ENCODE measurements around the gene MYO15B.

DNA sequence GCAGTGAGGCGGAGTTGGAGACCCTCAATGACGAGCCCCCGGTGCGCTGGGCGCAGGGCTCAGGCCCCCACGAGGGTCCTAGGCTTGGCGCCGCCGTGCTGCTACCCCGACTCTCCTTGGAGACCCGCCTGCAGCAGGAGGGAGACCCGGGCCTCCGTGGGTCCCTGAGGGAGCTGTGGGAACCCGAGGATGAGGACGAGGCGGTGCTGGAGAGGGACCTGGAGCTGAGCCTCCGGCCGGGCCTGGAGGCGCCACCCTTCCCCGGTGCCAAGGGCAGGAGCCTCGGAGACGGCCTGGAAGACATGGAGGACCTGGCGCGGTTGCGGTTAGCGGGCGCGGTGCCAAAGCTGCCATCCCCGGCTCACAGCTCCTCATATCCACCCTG, 2.3 kb downstream of the MYO15B start:
- no peak for TF ChIP-seq EZH2 (IDR thresholded peaks at IDR 0.05; ENCODE audit: borderline replicate concordance, insufficient read depth, low read length, poor library complexity, severe bottlenecking)
- TF ChIP-seq EP300 (conservative IDR thresholded peaks at IDR 0.05; ENCODE audit: poor library complexity, severe bottlenecking): no peak
